Inflammatory macrophage treated with lipopolysaccharide for 4 hours (primary cell): Measurements from ENCODE around the gene TMEM132D.

Source experiments
- DNase-seq: peaks from one replicate; pipeline ENCODE4 v3.0.0-alpha.2; 2020

Gene TMEM132D

GRCh38 chr12:129530984-129531383, 372.8 kb downstream of the TMEM132D start:
- DNase-seq = no peak

GRCh38 chr12:129530517-129530916, 373.3 kb downstream of the TMEM132D start:
- DNase-seq = no peak

- DNase-seq = no peak
Observed at GRCh38 chr12:129527506-129527905, 376.3 kb downstream of the TMEM132D start.

- DNase-seq = no peak
Observed at GRCh38 chr12:129523621-129524020, 380.2 kb downstream of the TMEM132D start.

- no peak for DNase-seq
Observed at GRCh38 chr12:129520739-129521138, 383.1 kb downstream of the TMEM132D start.

GRCh38 chr12:129503802-129504201, 400.0 kb downstream of the TMEM132D start:
- DNase-seq = no peak

GRCh38 chr12:129496226-129496625, 407.6 kb downstream of the TMEM132D start:
- no peak for DNase-seq

- DNase-seq = no peak
Observed at GRCh38 chr12:129494766-129495165, 409.1 kb downstream of the TMEM132D start.

GRCh38 chr12:129494260-129494659, 409.6 kb downstream of the TMEM132D start:
- DNase-seq = no peak

- no peak for DNase-seq
Observed at GRCh38 chr12:129489100-129489676, 414.6 kb downstream of the TMEM132D start.

GRCh38 chr12:129486931-129487330, 416.9 kb downstream of the TMEM132D start:
- no peak for DNase-seq

- no peak for DNase-seq
Observed at GRCh38 chr12:129483111-129483893, 420.5 kb downstream of the TMEM132D start.

GRCh38 chr12:129481921-129482320, 421.9 kb downstream of the TMEM132D start:
- DNase-seq = no peak

GRCh38 chr12:129470196-129470595, 433.6 kb downstream of the TMEM132D start:
- no peak for DNase-seq

- no peak for DNase-seq
Observed at GRCh38 chr12:129467726-129468125, 436.1 kb downstream of the TMEM132D start.

- DNase-seq = no peak
Observed at GRCh38 chr12:129467289-129467688, 436.5 kb downstream of the TMEM132D start.

- no peak for DNase-seq
Observed at GRCh38 chr12:129466499-129466898, 437.3 kb downstream of the TMEM132D start.

- DNase-seq = no peak
Observed at GRCh38 chr12:129459886-129460285, 443.9 kb downstream of the TMEM132D start.

- no peak for DNase-seq
Observed at GRCh38 chr12:129446696-129447095, 457.1 kb downstream of the TMEM132D start.

GRCh38 chr12:129440278-129440677, 463.5 kb downstream of the TMEM132D start:
- DNase-seq = no peak

GRCh38 chr12:129434790-129435189, 469.0 kb downstream of the TMEM132D start:
- DNase-seq = no peak

- no peak for DNase-seq
Observed at GRCh38 chr12:129428240-129428936, 475.4 kb downstream of the TMEM132D start.

- no peak for DNase-seq
Observed at GRCh38 chr12:129423041-129423580, 480.7 kb downstream of the TMEM132D start.

GRCh38 chr12:129413295-129413694, 490.5 kb downstream of the TMEM132D start:
- no peak for DNase-seq
